Measurements from ENCODE around the gene DKK3.

DNA sequence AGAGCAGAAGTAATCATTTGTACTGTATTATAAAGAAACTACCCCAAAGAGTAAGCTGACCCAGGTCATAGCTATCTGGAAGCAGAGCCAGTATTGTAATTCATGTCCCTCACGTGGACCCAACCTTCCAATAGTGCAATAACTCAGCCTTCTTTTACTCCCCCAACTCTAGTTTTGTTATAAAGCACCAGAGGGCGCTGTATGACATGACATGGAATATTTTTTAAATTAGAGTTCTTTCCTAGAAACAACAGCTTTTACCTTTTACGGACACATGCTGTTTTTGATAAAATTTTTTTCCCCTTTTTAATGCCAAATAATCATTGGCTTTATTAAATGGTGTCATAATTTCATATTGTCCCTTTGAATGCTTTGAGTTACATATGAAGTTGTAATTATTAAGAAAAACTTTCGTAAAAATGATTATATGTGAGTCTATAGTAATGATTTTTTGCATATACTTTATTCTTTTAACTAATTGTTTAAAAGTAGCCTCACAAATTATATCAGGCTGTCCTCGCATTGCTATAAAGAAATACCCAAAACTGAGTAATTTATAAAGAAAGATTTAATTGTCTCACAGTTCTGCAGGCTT is 76.9 kb downstream of the DKK3 start:
- TF ChIP-seq, protein P1, sequence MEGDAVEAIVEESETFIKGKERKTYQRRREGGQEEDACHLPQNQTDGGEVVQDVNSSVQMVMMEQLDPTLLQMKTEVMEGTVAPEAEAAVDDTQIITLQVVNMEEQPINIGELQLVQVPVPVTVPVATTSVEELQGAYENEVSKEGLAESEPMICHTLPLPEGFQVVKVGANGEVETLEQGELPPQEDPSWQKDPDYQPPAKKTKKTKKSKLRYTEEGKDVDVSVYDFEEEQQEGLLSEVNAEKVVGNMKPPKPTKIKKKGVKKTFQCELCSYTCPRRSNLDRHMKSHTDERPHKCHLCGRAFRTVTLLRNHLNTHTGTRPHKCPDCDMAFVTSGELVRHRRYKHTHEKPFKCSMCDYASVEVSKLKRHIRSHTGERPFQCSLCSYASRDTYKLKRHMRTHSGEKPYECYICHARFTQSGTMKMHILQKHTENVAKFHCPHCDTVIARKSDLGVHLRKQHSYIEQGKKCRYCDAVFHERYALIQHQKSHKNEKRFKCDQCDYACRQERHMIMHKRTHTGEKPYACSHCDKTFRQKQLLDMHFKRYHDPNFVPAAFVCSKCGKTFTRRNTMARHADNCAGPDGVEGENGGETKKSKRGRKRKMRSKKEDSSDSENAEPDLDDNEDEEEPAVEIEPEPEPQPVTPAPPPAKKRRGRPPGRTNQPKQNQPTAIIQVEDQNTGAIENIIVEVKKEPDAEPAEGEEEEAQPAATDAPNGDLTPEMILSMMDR (conservative IDR thresholded peaks at IDR 0.05; ENCODE audit: low read depth in 2 of 2), result peak; percentile 64 to 85
- TF ChIP-seq EZH2 (IDR thresholded peaks at IDR 0.05; ENCODE audit: low read depth, unreplicated experiment), result no peak
- no peak for TF ChIP-seq EZH2phosphoT487 (IDR thresholded peaks at IDR 0.05; ENCODE audit: unreplicated experiment)
- TF ChIP-seq, protein P2, sequence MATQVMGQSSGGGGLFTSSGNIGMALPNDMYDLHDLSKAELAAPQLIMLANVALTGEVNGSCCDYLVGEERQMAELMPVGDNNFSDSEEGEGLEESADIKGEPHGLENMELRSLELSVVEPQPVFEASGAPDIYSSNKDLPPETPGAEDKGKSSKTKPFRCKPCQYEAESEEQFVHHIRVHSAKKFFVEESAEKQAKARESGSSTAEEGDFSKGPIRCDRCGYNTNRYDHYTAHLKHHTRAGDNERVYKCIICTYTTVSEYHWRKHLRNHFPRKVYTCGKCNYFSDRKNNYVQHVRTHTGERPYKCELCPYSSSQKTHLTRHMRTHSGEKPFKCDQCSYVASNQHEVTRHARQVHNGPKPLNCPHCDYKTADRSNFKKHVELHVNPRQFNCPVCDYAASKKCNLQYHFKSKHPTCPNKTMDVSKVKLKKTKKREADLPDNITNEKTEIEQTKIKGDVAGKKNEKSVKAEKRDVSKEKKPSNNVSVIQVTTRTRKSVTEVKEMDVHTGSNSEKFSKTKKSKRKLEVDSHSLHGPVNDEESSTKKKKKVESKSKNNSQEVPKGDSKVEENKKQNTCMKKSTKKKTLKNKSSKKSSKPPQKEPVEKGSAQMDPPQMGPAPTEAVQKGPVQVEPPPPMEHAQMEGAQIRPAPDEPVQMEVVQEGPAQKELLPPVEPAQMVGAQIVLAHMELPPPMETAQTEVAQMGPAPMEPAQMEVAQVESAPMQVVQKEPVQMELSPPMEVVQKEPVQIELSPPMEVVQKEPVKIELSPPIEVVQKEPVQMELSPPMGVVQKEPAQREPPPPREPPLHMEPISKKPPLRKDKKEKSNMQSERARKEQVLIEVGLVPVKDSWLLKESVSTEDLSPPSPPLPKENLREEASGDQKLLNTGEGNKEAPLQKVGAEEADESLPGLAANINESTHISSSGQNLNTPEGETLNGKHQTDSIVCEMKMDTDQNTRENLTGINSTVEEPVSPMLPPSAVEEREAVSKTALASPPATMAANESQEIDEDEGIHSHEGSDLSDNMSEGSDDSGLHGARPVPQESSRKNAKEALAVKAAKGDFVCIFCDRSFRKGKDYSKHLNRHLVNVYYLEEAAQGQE (IDR thresholded peaks at IDR 0.05; ENCODE audit: unreplicated experiment), result no peak
